Activated CD8-positive, alpha-beta memory T cell treated with anti-CD3 and anti-CD28 coated beads, Interleukin-2, amount 50 U/mL, for 24 hours (primary cell): ENCODE results near the gene PKMYT1.
"Not testable (repeated sequence)": the region's sequence is repeated elsewhere in the genome, so short reads cannot be mapped to it uniquely, and the experiment has no call there.

ENCODE experiments used
- DNase-seq: peaks from one replicate; pipeline ENCODE4 v3.0.0-alpha.2; 2020; ENCODE audit errors: extremely low read depth

The PKMYT1 gene

DNA sequence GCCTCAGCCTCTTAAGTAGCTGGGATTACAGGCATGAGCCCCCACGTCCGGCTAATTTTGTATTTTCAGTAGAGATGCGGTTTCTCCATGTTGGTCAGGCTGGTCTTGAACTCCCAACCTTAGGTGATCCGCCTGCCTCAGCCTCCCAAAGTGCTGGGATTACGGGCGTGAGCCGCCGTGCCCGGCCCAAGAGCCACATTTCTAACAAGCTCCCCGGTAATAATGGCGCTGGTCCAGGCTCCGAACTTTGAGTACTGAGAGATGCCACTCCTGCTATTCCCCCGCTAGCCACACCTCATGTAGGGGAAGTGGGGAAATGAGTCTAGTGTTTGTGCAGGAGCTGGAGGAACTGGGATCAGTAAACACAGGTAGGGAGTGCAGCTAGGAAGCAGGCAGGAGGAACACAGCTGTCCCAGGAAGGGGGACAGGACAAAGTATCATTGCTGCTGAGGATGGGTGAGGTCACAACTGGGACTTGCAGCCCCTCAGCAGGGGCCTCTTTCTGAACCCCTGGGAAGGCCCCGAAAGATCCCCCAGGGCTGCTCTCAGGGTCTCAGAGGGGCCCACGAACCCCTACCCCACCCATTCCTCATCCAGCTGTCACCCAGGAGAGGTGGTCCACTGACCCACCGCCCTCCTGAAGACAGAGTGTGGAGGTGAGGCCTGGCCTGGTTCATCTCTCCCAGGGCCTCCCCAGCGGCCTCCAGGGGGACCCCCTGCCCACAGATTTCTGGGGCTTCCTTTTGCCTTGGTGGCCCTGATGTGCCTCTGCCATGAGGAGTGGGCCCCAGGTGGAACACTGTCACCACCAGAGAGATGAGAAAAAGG lies 19.8 kb downstream of the PKMYT1 start:
- DNase-seq: no peak

DNA sequence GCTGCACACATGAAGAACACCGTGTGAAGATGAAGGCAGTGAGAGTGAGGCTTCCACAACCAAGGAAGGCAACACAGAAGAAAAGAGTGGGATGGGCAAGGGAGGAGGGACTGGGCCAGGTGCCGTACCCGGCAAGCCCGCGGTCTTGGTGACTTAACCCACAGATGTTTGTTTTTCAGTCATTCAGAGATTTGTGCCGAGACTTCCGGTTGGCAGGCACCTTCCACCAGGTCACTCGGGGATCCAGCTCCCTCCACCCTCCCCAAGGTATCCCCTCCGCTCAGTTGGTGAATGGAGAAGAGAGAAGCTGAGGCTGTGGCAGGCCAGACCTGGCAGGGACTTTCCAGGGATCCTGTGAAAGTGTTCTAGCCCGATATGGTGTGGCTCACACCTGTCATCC lies 21.0 kb downstream of the PKMYT1 start:
- no peak for DNase-seq

DNA sequence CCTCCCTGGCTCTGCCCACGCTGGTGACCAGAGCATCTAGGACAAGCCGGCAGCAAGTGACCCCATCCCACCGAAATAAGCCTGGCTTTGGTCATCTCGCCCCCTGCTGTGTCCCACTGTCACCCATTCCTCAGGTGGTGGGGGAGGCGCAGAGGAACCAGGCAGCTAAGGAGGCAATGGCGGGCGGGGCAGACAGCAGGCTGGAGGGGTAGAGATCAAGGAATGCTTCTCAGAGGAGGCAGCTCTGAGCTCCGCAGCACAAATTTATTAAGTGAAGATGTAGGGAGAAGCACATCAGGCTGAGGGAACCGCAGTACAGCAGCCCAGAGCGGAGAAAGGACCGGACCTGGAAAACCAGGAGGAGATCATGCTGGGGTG lies 23.7 kb downstream of the PKMYT1 start:
- DNase-seq: no peak

DNA sequence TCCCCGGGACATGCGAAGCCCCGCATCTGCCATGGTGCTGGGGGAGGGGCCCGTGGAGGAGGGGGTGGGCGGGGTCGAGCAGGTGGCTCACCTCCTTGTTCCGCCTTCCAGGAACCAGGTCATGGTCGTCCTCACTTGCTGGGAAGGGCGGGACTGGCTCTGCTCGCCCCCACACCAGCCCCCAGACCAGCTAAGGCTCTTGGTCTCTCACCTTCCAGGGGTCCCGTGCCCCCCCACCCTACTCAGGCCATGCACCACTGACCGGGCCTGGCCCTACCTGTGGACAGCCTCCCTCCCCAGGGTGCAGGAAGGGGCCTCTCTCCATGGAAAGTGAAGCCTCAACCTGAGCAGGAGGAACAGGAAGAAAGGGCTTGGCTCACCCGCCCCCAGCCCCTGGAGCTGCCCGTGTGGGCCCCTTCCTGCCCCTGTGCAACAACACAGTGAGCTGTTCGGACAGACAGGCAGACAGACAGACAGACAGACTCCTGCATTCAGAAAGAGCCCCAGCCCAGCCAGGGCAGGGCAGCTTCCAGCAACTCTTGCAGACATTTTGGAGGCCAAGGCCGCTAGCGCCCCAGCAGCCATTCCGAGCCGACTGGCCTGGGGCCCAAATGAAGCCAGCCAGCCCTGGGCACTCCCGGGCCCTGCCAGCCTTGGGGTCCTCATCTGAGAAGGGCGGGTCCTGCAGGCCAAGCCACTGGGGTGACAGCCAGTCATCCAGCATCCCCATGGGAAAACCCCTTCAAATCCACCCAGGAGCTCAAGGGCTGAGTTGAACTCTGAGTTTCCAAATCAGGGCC lies 24.3 kb downstream of the PKMYT1 start:
- DNase-seq: no peak

DNA sequence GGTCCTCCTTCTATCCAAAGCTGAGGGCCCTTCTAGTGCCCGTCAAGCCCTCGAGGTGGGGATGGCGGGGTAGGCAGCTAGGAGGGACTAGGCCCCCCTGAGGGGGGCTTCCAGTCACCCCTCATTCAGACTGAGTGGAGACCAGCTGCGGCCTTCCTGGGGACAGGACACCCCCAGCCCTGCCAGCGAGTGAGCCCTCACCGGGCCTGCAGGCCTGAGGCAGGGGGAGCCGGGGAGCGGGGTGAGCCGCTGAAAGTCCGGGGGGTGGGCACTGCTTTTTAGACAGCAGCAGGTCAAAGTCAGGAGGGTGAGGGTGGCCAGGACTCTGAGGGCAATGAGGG lies 24.8 kb downstream of the PKMYT1 start:
- no peak for DNase-seq

DNA sequence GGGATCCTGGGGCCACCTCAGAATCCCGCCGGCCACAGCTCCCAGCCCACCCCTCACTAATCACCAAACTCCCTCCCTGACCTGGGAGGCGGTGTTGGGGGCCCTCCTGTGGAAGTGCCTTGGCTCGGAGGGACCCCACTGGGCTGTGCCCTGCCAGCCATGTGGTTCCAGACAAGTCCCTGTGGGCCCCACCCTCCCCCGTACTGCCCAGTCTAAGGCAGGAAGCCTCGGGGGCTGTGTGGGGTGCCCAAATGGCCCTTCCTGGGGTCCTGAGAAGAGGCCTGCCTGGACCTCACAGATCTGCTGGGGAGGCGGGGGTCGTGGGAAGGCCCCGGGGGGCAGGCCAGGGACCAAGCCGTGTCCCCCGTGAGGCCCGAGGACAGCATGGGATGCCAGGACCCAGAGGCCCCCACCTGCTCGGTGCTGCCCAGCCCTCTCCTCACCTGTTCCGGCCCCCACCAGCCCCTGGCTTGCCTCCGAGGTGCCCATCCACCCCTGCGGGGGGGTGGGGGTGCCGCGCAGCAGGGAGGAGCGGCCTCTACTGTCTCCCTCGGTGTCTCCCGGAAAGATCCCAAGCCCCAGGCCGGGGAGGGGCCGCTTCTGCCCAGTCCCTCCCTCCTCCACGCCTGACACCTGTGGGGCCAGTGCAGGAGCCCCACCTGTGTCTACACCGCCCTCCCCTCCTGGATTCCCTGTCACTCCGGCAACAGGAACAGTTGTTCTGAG lies 25.4 kb downstream of the PKMYT1 start:
- no peak for DNase-seq

DNA sequence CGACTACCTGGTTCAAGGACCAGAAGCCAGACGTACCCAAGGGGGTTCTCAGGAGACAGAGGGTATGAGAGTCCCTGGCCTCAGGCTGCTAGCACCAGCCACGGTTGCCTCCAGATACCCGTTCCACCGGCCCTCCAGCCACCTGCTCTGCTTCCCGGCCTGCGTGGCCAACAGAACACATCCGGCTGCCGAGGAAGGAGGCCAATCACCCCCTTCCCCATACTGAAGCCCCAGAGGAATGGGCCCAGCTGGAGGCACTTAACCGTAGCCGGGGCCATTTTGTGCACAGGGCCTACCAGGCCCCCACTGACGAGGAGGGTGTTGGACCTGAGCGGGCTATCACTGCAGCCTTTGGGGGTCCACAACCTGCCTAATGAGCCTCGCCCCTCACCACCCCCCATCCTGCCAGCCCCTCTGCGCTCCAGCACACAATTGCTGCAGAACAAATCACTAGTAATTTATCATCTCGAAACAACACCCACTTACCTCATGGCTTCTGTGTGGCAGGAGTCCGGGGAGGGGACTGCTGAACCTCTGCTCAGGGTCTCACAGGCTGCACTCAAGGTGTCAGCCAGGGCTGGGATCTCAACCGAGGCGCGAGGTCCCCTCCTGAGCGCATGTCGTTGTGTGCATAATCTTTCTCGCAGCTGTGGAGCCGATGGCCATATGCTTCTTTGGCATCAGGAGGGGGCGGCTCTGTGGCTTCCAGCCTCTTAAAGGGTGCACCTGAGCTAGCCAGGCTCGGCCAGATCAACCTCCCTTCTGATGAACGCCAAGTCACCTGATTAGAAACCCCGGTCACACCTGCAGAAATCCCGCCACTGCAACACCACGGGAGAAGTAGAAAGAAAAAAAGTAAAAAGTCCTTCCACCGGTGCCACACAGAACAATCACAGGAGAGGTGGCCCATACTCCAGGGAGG lies 26.3 kb downstream of the PKMYT1 start:
- DNase-seq: no peak

DNA sequence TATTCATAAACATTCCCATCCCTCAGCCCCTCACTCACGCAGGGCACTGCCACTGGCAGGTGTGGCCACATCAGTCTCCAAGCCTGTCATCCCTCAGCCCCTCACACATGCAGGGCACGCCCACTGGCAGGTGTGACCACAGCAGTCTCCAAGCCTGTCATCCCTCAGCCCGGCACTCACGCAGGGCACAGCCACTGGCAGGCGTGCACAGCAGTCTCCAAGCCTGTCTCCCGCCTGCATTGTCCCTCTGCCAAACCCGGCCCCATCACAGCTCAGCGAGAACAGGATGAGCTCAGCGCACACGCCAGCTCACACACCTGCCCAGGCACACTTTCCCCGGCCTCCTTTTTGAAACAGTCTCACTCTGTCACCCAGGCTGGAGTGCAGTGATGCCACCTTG lies 27.6 kb downstream of the PKMYT1 start:
- no peak for DNase-seq

DNA sequence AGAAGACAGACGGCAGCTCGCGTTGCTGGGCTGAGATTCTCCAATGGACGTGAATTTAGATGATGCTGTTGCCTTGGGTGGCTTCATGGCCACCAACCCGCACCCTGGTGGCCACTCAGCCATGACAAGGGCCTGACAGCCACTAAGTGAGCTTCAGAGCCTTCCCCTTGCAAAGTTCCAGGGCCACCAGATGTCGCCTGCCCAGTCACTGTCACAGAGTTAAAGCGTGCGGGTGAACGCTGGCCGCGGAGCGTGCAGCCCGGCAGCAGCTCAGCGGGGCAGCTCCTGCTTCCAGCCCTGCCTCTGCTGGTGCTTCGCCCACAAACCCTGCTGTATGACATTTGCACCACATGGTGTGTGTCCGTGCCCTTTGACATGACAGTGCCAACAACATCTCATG lies 29.5 kb downstream of the PKMYT1 start:
- no peak for DNase-seq

DNA sequence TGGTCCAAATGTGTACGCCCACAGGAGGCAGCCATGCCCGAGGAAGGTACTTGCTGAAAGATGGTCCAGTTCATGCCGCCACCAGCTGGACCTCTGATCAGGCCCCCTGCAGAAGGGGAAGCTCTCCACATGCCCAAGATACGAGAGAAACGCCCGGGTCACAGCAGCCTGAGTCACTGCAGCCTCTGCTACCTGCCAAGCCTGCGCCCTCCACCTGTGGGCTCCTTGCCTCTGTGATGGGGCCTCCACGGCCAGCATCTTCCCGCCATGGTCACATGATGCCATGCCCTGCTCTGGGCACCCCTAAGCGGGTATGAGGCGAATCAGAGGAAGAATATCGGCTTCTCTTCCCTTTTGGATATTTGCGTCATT lies 29.9 kb downstream of the PKMYT1 start:
- DNase-seq: no peak

DNA sequence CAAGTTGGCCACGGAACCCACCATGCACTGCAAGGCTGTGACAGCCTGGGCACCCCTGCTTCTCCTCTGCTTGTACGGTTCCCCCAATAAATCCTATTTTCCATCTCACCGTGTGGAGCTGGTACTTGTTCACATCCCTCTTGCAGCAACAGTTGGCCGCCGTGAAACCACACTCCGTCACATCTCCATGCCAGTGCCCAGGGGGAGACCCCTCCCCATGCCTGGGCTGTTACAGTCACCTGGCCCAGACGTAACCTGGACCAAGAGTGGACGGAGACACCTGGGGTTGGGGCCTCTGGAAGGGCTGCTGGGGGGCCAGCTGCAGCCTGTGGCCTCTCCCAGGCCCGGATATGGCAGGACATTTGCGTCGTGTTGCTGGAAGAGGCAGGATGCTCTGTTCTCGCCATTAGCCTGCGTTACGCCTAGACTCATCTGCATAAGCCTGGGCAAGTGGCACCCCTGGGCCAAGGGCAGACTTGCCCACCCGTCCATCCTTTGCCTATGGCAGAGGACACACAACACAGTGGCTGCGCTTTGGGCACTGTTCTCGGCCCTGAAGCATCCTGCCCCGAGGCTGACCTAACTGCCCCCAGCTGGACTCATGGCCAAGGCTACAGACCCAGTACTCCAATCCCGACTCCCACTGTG lies 30.4 kb downstream of the PKMYT1 start:
- DNase-seq: no peak

DNA sequence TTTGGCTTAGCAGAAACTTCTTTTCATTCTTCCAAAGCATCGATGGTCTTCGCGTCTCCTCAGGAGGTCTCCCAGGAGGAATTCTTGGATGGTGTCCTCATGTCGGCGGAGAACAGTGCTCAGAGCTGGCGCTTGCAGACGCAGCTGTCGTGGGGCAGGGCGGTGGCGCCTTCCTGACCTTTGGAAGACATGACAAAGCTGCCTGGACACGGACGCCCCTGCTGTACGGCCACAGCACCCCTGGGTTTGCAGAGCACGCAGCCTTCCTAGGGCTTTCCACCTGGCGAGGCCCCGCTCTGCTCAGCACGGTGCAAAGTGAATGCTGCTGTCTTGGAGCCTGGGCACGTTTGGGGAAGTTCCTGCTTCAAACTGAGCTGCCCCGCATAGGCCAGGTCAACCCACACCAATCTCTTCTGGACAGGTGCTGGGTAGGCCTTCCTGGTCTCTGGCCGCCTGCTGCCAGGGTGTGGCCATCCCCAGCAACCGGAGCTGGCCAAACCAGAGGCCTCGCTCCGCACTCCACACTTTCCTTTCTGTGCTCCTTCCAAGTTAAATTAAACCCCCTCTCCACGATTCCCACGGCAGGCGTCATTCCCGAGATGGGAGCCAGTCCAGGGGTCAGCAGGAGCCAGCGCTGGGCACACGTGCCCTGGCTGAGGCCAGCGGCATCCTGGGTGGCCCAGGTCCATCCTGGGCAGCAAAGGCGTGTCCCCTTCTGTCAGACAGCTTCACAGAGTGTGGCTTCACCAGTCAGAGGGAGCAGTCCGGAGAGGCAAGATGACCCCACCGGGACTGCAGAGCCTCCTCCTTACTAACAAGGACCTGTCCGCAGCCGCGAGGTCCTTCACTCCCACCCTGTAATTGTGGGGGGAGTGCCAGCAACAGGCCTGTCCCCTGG lies 31.2 kb downstream of the PKMYT1 start:
- DNase-seq: no peak

DNA sequence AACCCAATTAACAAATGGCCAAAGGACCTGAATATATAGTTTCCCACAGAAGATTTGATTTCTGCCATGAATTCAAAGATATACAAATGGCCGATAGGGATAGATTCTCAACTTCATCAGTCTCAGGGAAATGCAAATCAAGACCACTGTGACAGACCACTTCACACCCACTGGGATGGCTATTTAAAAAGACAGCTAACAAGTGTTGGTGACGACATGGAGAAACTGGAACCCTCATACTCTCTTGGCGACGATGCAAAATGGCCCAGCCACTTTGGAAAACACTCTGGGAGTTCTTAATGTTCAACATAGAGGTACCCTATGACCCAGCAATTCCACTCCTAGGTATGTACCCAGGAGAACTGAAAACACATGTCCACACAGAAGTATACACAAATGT lies 33.6 kb downstream of the PKMYT1 start:
- no peak for DNase-seq

DNA sequence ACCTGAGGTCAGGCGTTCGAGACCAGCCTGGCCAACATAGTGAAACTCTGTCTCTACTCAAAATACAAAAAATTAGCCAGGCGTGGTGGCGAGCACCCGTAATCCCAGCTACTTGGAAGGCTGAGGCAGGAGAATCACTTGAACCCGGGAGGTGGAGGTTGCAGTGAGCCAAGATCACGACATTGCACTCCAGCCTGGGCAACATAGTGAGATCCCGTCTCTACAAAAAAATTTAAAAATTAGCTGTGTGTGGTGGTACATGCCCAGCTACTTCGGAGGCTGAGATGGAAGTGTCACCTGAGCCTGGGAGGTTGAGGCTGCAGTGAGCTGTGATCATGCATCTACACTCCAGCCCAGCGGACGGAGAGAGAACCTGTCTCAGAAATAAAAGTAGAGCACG lies 36.5 kb downstream of the PKMYT1 start:
- not testable (repeated sequence) for DNase-seq

DNA sequence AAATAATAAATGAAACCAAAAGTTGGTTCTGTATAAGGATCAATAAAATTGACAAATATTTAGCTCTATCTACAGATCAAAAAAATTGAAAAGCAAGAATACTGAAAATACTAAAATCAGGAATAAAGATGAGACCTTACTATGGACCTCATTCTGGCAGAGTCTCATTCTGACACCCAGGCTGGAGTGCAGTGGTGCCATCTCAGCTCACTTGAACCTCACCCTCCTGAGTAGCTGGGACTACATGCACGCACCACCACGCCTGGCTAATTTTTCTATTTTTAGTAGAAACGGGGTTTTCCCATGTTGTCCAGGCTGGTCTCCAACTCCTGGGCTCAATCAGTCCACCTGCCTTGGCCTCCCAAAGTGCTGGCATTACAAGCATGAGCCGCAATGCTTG lies 38.2 kb downstream of the PKMYT1 start:
- DNase-seq: no peak

DNA sequence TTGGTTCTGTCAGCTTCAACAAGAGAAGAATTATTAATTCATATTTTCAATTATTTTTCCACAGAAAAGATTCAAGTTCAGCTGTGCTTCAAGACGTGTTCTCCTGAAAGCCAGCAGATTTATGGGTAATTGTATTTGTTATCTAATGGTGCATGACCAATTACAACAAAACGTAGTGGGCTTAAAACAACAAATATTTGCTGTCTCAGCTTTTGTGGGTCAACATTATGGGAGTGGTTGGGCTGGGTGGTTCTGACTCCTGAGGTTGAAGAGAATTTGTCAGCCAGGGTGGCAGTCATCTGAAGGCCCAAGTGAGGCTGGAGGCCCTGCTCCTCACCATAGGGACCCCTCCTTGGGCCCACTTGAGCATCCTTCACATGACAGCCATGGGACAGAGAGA lies 40.3 kb downstream of the PKMYT1 start:
- no peak for DNase-seq

DNA sequence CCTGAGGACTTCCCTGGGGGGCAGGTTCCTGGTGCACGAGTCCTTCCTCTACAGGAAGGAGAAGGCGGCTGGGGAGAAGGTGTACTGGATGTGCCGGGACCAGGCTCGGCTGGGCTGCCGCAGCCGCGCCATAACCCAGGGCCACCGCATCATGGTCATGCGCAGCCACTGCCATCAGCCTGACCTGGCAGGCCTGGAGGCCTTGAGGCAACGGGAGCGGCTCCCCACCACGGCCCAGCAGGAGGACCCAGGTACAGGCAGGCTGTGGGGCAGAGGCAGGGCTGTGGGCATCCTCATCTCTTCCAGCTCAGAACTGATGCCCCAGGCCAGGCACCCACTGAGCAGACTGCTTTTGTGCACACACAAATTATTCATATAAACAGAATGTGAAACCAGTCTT lies 42.0 kb downstream of the PKMYT1 start:
- DNase-seq: no peak

DNA sequence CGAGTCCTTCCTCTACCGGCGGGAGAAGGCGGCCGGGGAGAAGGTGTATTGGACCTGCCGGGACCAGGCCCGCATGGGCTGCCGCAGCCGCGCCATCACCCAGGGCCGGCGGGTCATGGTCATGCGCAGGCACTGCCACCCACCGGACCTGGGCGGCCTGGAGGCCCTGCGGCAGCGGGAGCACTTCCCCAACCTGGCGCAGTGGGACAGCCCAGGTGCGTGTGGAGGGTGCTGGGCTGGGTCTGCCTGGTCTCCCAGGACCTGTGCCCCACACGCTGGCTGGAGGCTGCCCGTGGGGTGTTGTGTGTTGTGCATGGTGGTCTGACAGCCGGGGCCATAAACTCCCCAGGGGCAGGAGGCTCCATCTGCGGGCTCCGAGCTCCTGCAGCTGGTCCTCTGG lies 43.1 kb downstream of the PKMYT1 start:
- no peak for DNase-seq

DNA sequence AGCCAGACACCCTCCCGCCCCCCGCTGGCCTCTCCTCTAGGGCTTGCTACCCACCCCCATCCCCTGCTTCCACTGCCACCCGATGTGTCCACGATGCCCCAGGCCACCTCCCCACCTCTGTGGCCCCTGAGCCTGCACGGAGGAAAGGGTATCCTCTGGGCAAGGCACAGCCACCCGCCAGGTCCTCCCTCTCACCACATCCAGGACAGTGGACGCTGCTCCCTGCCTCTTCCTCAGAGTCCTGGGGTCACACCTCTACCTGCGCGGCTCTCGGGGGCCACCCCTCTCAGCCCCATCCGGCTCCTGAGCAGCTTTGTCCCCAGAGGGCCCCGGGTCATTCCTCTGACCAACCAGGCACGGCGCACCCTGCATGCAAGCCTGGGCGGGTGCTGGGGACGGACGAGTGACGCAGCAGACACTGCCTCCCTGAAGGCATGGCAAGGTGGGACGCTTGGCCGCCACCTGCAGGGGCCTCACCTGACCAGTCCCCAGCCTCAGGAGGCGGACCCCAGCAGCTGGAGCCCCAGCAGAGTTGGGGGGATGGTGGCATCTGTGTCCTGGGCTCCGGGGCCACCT lies 43.7 kb downstream of the PKMYT1 start:
- no peak for DNase-seq

DNA sequence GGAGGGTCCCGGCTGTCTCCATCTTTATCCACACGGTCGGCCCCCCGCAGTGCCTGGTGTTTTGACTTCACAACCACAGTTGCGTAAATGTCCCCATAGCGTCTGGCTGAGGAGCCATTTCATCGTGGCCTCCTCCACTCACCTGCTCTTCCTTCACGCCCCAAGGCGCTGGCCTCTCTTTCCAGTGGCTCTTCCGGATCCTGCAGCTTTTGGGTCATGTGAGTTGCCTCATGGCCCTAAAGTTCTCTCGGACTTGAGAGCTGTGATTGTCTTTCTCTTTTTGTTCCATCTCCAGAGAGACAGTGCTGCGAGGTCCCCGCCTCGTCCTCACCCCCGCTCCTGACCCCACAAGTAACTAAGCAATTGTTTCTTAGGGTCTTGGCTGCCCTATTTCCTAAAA lies 45.8 kb downstream of the PKMYT1 start:
- no peak for DNase-seq
